ENCODE results near the gene SDCBP2.
"Not testable (repeated sequence)": the region's sequence is repeated elsewhere in the genome, so short reads cannot be mapped to it uniquely, and the experiment has no call there.

SDCBP2 gene

DNA sequence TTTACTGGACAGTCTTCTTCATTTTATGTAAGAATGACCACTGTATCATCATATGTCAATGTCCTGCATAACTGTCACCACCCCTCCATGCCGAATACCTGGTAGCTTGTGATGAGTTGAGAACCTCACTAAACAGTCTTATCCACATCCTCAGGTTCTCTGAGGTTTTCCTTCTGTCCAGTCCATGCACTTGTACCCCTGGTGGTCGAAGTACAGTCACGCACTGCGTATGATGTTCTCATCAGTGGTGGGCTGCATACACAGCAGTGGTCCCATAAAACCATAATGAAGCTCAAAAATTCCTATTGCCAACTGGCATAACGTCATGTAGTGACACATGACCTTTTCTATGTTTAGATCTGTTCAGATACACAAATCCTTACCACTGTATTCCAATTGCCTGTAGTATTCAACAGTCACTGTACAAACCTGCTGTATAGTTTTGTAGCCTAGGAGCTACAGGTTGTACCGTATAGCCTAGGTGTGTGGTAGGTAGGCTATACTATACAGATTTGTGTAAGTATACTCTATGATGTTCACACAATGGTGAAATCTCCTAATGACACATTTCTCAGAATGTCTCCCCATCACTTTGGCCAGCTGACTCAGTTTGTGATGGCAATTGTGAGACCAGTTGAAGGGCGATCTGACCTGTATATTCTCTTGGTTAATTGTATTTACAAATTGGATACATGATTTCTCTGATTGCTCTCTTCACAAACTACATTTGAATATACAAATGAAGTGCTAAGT, 31.3 kb upstream of the SDCBP2 start:
- no peak for DNase-seq (ENCODE audit: low read depth, low spot score)

DNA sequence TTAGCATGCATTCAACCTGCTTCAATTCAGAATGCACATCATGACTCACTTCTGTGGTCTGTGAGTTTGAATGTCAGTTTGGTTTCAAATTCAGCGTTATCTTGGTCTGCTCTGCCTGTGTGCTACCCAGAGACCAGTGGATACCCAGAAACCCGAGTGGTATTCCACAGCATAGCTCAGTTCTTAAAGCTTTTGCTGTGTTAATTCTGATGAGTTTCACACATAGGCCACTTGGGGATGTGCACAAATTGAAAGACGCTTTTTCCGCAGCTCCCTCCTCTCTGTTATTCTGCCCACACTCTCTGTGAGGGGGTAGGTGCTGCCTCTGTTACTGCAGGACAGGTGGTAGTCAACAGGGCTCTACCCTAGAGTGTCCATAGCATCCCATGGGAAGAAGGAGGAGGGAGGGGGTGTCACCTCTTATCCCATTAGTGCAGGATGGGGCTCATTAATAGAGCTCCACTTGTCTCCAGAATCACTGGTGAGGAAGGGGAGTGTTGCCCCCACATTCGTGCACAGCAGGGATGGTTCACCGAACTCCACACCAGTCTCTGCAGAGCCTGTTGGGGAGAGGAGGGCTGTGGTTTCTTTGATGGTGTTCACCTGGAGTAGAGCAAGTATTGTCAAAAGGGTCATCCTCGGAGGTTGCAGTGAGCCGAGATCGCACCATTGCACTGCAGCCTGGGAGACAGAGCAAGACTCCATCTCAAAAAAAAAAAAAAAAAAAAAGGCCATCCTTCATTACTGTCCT, 29.2 kb upstream of the SDCBP2 start:
- DNase-seq (ENCODE audit: low read depth, low spot score): no peak

DNA sequence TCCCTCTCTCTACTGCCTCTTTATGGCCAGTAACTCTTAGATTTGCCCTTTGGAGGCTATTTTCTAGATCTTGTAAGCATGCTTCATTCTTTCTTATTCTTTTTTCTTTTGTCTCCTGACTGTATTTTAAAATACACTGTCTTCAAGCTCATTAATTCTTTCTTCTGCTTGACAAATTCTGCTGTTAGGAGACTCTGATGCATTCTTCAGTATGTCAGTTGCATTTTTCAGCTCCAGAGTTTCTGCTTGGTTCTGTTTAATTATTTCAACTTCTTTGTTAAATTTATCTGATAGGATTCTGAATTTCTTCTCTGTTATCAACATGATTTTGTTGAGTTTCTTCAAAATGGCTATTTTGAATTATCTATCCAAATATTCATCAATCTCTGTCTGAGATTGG, 25.0 kb upstream of the SDCBP2 start:
- no peak for DNase-seq (ENCODE audit: low read depth, low spot score)

DNA sequence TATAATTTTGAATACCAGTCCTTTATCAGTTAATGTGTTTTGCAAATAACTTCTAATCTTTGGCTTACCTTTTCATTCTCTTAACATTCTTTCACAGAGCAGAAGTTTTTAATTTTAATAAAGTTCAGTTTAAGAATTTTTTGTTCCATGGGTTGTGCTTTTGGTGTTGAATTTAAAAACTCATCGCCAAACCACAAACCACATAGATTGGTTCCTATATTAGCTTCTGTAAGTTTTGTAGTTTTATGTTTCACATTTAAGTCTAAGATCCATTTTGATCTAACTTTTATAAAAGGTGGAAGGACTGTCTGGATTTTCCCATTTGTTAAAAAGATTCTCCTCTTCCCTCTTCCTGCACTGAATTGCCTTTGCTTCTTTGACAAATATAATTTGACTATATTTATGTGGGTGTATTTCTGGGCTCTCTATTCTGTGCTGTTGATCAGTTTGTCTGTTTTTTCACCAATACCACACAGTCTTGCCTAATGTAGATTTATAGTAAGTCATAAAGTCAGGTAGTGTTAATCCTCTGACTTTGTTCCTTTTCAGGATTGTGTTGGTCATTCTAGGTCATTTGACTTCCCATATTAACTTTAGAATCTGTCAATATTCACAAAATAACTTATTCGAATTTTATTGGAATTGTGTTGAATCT, 17.5 kb upstream of the SDCBP2 start:
- DNase-seq (ENCODE audit: low read depth, low spot score): no peak

DNA sequence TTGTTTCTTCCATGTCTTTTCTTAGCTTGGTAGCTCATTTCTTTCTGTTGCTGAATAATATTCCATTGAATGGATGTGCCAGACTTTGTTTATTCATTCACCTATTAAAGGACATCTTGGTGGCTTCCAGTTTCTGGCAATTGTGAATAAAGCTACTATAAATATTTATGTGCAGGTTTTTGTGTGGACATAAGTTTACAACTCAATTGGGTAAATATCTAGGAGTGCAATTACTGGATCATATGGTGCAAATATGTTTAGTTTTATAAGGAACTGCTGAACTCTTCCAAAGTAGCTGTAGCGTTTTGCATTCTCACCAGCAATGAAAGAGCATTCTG, 16.8 kb upstream of the SDCBP2 start:
- no peak for DNase-seq (ENCODE audit: low read depth, low spot score)

DNA sequence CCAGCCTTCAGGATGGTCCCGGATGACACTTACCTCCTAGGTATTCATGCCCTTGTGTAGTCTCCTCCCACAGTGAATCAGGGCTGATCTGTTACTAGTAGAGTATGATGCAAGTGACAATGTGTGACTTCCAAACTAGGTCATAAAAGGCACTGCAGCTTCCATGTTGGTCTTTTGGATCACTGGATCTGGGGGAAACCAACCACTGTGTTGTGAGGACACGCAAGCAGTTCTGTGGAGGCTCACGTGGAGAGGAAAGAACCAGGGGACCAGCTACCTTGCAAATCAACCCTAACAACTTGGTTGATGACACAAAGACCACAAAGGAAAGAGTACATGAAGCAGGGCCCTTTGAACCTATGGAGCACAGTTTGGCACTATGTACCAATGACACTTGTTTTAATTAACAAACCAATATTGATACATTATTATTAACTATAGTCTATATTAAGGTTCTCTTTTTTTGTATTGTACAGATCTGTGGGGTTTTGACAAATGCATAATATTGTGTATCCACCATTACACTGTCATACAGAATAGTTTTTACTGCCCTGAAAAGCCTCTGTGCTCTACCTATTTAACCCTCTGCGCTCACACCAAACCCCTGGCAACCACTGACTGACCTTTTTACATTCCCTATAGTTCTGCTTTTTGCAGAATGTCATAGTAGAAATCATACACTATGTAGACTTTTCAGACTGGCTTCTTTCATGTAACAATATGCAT, 16.3 kb upstream of the SDCBP2 start:
- DNase-seq (ENCODE audit: low read depth, low spot score): no peak

DNA sequence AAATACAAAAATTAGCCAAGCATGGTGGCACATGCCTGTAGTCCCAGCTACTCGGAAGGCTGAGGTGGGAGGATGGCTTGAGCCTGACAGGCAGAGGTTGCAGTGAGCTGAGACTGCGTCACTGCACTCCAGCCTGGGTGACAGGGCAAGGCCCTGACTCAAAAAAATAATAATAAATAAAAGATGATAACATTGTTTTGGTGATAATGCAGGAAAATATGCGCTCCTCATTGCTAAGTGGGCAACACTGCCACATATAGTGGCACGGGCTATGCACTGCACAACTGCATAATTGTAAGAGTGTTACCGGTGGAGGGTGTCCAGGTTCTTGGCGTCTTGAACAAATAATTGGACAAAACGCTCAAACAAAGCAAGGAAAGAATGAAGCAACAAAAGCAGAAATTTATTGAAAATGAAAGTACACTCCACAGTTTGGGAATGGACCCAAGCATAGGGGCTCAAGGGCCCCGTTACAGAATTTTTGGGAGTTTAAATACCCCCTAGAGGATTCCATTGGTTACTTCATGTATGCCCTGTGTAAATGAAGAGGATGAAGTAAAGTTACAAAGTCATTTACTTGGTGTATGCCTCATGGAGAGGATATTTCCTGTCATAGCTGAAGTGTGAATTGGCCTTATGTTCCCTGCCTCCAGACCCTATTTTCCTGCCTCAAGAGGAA, 14.6 kb upstream of the SDCBP2 start:
- DNase-seq (ENCODE audit: low read depth, low spot score): not testable (repeated sequence)

DNA sequence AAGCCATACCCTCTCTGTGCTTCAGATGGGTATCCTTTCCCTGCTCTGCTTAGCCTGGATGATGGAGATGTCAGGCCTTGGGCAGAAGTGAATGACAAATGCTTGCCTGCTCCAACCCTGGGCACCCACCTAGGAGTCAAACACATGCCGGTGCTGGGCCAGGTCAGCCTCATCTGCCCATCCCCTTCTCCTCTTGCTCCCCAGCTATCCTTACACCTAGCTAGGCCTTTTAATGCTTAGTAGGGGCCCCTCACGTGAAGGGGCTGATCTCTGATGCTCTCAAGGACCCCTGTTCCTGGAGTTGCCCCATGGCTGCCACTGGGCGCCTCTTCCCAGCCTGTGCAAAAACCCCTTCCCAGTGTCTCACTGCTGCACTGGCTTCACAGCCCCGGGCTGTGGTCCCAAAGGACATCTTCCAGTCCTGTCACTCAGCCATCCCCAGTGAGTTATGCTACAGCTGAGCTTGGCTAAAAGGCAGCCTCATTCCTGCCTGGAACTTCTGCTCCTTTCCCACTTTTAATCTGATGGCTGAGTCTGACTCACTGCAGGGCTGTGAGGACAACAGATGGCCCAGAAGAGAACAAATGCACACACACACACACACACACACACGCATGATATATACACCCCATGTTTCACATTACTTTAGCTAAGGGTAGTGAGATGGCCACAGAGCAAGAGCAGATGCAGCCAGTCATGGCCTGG, 12.8 kb upstream of the SDCBP2 start:
- DNase-seq (ENCODE audit: low read depth, low spot score): no peak

DNA sequence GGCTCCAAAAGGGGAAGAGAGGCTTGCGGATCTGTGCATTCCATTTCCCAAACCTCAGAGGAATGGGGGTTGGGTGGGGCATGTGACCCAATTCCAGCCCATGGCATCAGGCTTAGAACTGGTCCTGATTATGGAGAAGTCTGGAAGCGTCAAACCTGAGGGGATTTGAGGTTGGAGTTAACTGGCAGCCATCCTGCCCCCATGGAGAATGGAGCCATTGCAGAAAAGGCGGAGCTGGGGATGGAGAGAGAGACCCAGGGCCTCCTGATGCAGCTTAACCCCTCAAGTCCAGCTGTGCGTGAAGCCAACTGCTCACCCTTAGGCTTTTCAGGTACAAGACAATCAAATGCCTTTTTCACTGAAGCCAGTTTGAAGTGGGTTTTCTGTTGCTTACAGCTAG, 9.9 kb upstream of the SDCBP2 start:
- no peak for DNase-seq (ENCODE audit: low read depth, low spot score)

DNA sequence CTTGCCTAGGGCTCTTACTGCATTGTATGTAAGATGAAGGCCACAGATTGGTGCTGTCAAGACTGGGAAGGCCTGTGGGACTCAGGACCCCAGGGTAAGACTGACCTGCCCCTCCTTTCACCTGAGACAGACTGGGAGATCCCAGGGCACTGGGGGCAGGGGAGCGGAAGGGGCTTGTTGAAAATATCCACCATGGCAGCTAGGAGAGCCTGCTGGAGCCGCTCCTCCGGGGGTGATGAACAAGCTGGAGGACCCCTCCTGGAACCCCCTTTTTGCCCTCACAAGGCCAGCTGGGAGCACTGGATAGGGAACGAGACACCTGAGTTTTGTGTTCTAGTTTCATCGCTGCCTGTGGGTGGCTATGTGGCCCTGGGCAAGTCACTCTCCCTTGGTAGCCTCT, 9.2 kb upstream of the SDCBP2 start:
- DNase-seq (ENCODE audit: low read depth, low spot score): no peak

DNA sequence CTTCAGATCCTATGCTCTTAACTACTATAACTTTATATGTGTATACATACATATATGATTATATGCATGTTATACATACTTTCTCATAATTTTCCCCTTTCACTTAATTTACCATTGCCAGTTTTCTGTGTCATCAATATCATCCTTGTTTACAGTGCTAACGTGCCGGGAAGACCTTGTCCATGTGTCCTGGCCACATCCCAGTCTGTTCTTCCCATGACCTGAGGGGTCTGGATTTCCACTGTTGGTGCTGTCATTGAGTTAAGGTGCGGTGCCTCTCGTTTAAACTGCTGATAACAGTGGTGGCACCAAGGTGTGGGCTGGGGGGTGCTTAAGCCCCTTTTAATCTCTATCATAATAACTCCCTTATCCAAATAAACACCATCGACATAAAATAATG, 8.5 kb upstream of the SDCBP2 start:
- DNase-seq (ENCODE audit: low read depth, low spot score): no peak

DNA sequence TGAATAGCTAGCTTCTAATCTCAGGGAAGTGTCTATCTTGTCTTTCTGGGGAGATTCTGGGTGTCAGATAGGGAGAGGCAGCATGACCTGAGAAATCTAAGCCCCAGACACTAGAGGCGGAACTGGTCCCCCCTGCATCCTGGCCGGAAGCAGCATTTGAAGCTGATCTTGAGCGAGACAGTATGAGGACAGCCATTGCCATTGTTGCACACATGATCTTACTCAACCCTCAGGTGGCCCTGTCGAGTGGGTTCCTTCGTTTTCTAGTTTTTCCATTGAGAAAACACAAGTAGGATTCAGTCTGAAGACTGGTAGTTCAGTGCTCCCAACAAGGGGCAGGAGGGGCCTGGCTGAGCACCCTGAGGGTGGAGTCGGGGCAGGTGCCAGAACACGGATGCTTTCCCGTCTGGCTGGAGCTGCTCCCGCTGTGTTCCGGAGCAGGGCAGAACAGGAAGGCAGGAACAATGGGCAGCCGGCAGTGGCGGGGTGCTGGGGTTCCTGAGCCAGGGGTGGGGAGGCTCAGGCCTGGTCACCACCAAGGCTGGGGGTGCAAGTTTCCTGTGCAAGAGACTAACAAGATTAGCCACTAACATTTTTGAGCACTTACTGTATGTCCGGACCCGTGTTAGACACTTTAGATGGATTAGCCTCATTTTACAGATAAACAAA, 7.9 kb upstream of the SDCBP2 start:
- no peak for DNase-seq (ENCODE audit: low read depth, low spot score)

DNA sequence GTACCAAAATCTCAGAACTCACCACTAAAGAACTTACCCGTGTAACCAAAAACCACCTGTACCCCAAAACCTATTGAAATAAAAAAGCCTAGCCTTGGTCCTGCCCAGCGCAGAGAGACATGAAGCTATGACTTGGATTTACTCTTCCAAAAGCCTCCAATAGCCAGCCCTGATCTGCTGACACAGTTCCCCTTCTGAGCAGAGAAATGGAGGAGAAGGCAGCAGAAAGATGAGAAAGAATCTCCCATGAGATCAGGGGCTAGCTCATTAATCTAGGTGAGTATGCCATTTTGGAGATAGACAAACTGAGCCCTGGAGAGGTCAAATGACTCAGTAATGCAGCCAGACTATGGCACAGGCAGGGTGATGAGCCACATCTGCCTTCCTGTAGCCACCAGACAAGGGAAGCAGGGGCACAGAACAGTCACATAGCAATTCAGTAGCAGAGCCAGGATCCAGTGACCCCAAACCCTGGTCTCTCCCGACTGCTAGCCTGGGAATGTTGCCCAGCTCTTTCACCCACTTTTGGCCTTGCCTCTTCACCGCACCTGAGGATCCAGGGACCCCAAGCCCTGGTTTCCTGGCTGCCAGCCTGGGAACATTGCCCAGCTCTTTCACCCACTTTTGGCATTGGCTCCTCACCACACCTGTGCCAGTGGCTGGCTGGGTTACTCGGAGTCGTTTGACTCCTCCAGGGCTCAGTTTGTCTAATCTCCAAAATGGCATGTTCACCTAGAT, 7.2 kb upstream of the SDCBP2 start:
- DNase-seq (ENCODE audit: low read depth, low spot score): no peak

DNA sequence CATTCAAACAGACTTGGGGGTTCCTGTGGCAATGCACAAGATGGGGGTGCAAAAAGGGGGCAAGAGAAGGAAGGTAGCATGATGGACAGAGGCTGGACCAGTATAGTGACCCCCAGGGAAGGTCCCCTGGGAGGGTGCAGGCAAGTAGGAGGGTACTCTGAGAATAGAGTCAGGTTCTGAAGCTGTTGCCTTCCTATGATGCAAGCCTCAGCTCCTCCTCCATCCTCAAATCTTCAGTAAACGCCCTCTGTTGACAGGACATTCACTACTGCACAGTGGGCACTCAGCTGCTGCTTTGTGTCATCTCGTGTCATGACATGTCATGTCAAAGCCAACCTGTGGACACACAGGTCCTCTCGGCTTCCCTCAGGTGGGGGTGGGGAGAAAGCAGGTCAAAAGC, 5.8 kb upstream of the SDCBP2 start:
- DNase-seq (ENCODE audit: low read depth, low spot score): no peak

DNA sequence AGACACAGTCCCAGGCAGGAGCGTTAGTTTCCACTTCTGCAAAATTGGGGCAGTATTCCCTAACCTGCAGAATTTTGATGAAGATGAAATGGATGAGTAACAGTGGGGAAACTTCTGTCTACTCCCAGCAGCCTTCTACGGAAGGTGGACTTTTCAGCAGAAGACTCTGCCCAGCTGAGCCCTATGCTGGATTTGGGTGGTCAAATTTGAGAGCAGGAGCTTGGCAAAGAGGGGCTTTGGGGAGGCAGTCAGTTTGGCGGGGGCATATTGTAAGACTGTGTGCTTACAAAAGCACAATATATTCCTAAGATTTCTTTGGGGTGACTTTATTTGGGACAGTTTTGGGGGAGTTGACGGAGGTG, 5.4 kb upstream of the SDCBP2 start:
- DNase-seq (ENCODE audit: low read depth, low spot score): no peak

DNA sequence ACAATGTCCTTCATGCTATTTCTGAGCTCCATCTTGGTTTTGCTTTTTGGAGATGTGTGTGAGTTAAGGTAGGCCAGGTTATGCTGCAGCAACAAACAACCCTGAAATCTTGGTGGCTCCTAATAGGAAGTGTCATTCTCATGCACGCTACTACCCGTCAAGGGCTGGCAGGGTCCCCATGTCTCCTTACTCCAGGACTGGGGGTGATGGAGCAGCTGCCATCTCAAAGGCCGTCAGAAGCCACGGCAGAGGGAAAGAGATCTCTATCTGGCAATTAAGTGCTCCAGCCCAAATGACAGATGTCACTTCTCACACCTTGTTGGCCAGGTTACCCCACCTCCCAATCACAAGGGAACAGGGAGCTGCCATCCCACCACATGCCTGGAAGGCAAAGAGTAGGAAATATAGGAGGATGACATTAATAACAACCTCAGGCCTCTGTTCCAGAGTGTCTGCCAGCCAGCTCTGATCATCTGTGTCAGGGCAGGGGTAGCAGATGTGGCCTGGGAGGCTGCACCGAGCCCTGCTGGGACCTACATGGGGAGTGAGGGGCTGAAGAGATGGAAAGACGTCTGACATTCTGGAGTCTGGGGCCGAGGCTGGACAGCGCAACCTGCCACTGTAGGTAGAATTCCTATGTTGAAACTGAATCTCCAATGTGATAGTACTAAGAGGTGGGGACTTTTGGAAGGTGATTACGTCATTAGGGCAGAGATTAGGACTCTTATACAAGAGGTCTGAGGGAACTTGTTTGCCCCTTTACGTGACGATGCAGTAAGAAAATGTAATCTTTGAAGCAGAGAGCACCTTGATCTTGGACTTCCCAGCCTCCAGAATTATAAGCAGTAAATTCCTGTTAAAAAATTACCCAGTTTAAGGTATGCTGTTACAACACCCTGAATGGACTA, 4.8 kb upstream of the SDCBP2 start:
- DNase-seq (ENCODE audit: low read depth, low spot score): no peak

DNA sequence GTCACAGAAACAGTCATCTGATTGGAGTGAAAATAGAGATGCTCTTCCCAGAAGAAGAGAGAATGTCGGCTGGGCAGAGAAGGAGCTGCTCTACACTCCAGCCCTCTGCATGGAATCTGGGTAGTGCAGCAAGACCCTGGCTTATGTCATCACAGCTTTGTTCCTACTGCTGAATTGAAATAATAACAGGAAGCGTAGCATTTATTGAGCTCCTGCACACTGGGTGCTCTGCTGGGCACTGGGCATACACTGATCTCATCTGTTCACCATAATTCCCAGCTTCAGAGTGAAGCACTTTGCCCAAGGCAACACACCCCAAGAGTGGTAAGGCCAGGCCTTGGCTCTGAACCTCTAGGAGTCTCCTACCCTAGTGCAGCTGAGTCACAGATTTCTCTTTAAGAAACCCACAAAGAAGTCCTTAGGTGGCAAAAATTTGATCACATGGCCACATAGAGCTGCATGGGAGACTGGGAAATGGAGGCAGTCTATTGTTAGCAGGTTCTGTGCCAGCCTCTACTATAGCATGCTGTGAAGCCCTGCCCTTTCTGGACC, 3.9 kb upstream of the SDCBP2 start:
- DNase-seq (ENCODE audit: low read depth, low spot score): no peak

DNA sequence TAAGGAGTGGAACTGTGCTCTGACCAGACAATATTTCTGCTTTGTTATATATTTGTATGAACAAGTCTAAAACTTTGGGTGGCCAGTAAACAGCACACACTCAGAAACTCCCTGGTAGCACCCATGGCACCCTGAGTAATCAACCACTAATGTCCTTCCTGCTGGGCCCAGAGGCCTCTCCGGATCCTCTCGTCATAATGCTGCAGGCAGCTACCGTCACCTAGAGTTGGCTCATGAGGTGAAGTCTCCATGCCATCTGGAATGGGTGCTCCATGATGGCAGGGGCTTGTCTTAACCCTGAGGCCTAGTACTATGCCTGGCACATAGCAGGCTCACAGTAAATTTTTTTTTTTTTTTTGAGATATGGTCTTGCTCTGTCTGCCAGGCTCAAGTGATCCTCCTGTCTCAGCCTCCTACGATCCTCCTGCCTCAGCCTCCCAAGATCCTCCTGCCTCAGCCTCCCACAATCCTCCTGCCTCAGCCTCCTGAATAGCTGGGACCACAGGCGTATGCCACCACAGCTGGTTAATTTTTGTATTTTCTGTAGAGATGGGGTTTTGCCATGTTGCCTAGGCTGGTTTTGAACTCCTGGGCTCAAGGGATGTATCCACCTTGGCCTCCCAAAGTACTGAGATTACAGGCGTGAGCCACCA, 3.0 kb upstream of the SDCBP2 start:
- DNase-seq (ENCODE audit: low read depth, low spot score): no peak
